Activated B cell treated with CpG ODN at 0.5 μM for 24 hours (primary cell): ENCODE data around the gene LRGUK. TPM values are rescaled to one million over a fixed set of nuclear protein-coding genes. Genes with fewer than 3 reads are reported as not detected.

Experiments
- ATAC-seq: fragments of 200-7000 bp; cut with Tn5 transposase; one replicate; pipeline ENCODE4 v1.10.0; 2021; ENCODE audit warnings: low read depth, mild to moderate bottlenecking, moderate library complexity
- CTCF ChIA-PET: fragments of 350-600 bp; sonication (Branson Sonifier 250); formaldehyde crosslinking; loops from one replicate; lab custom pipeline; 2021; ENCODE audit warnings: antibody characterized with exemption; lab: Charles Lee
- POLR2A ChIA-PET: fragments of 350-600 bp; sonication (Branson Sonifier 250); formaldehyde crosslinking; loops from one replicate; lab custom pipeline; 2021; ENCODE audit warnings: antibody characterized with exemption; lab: Charles Lee
- DNase-seq: peaks from one replicate; pipeline ENCODE4 v3.0.0; 2022
- H3K27ac Mint-ChIP-seq: one replicate; pipeline ENCODE4 v1.8.0; 2020; ENCODE audit warnings: mixed read lengths
- H3K27me3 Mint-ChIP-seq: one replicate; pipeline ENCODE4 v1.8.0; 2021; ENCODE audit warnings: mixed read lengths
- H3K36me3 Mint-ChIP-seq: one replicate; pipeline ENCODE4 v1.8.0; 2021; ENCODE audit warnings: low read depth, mixed read lengths
- H3K4me1 Mint-ChIP-seq: one replicate; pipeline ENCODE4 v1.8.0; 2021; ENCODE audit warnings: mixed read lengths
- H3K4me3 Mint-ChIP-seq: one replicate; pipeline ENCODE4 v1.8.0; 2020; ENCODE audit warnings: mild to moderate bottlenecking, mixed read lengths
- H3K9me3 Mint-ChIP-seq: one replicate; pipeline ENCODE4 v1.8.0; 2020; ENCODE audit warnings: mixed read lengths
- CTCF ChIP-seq: fragments of 200-600 bp; IDR thresholded peaks from one replicate; pipeline ENCODE4 v1.8.0; 2022; ENCODE audit warnings: antibody characterized with exemption, mild to moderate bottlenecking
- intact Hi-C: fragments of 100-400 bp; cut with micrococcal nuclease; formaldehyde crosslinking; loops from one replicate; pipeline ENCODE4 v1.15.1; 2024
- total RNA-seq: library from RNA; stranded (reverse); gene quantifications from 2 replicates; pipeline ENCODE4 v1.2.3, GENCODE V29; 2022

Gene LRGUK
- total RNA-seq, 1 donor from 2014 or later = 1.0 TPM

- POLR2A ChIA-PET = interaction anchor here (0.6 kb wide), 1 partner anchor 42 kb away, joined by 5 read pairs; no protein-coding TSS in a partner anchor
- CTCF ChIA-PET = no interaction called here
Measured at GRCh38 chr7:134084488-134085144, 42.5 kb upstream of the LRGUK start.

GRCh38 chr7:134085311-134085710 lies 41.8 kb upstream of the LRGUK start:
- H3K4me3 Mint-ChIP-seq = no peak overlapping the region
- no peak for DNase-seq
- peaks cover 15% of the 10 kb centered on the region for H3K4me1 Mint-ChIP-seq
- peaks cover 2% of the 10 kb centered on the region for H3K36me3 Mint-ChIP-seq
- intact Hi-C loops = loop anchor here (5.0 kb wide), 1 partner anchor 42 kb away; the partner anchor contains the start of gene LRGUK
- no peaks in the 10 kb centered on the region for H3K27me3 Mint-ChIP-seq
- POLR2A ChIA-PET = no interaction called here
- no peak for ATAC-seq
- no peak overlapping the region for H3K27ac Mint-ChIP-seq
- CTCF ChIA-PET = interaction anchor here (0.8 kb wide), 1 partner anchor 56 kb away, joined by 4 read pairs; no protein-coding TSS in a partner anchor
- TF ChIP-seq CTCF = no peak
- peaks cover 18% of the 10 kb centered on the region for H3K9me3 Mint-ChIP-seq

More at GRCh38 chr7:134084488-134085144, 42.5 kb upstream of the LRGUK start:
- peaks cover 12% of the 10 kb centered on the region for H3K9me3 Mint-ChIP-seq
- ATAC-seq = peak; percentile 54
- intact Hi-C loops = loop anchor here (5.0 kb wide), 1 partner anchor 43 kb away; the partner anchor contains the start of gene LRGUK
- H3K27ac Mint-ChIP-seq = no peak overlapping the region
- no peak for TF ChIP-seq CTCF
- H3K4me3 Mint-ChIP-seq = no peak overlapping the region
- no peaks in the 10 kb centered on the region for H3K27me3 Mint-ChIP-seq
- peaks cover 2% of the 10 kb centered on the region for H3K36me3 Mint-ChIP-seq
- H3K4me1 Mint-ChIP-seq = peaks cover 15% of the 10 kb centered on the region
- DNase-seq = no peak

- intact Hi-C loops = loop anchor here (5.0 kb wide), 1 partner anchor 40 kb away; the partner anchor contains the start of gene LRGUK
- ATAC-seq (no peak), DNase-seq (no peak)
- CTCF ChIA-PET = no interaction called here
- Mint-ChIP-seq H3K9me3 (peaks cover 19% of the 10 kb centered on the region), H3K36me3 (peaks cover 2% of the 10 kb centered on the region), H3K4me1 (peaks cover 15% of the 10 kb centered on the region), H3K4me3 (no peak overlapping the region), H3K27ac (no peak overlapping the region), H3K27me3 (no peaks in the 10 kb centered on the region)
- TF ChIP-seq CTCF = no peak
- POLR2A ChIA-PET = no interaction called here
Measured at GRCh38 chr7:134086998-134087735, 40.0 kb upstream of the LRGUK start.

- POLR2A ChIA-PET = interaction anchor here (0.6 kb wide), 1 partner anchor 965 kb away, joined by 6 read pairs; no protein-coding TSS in a partner anchor
Measured at GRCh38 chr7:134088199-134088598, 38.9 kb upstream of the LRGUK start.

More at GRCh38 chr7:134088199-134088598, 38.9 kb upstream of the LRGUK start:
- ATAC-seq (no peak), DNase-seq (no peak)
- intact Hi-C loops = loop anchor here (5.0 kb wide), 1 partner anchor 39 kb away; the partner anchor contains the start of gene LRGUK
- no peak overlapping the region for H3K4me3 Mint-ChIP-seq
- peaks cover 15% of the 10 kb centered on the region for H3K4me1 Mint-ChIP-seq
- no peak for TF ChIP-seq CTCF
- H3K36me3 Mint-ChIP-seq = peaks cover 2% of the 10 kb centered on the region
- peaks cover 4% of the 10 kb centered on the region for H3K27me3 Mint-ChIP-seq
- no peak overlapping the region for H3K27ac Mint-ChIP-seq
- CTCF ChIA-PET = no interaction called here
- peaks cover 21% of the 10 kb centered on the region for H3K9me3 Mint-ChIP-seq
